GM23248 (cell line): Measurements from ENCODE around the gene MDFIC. TPM values are rescaled to one million over a fixed set of nuclear protein-coding genes. Genes with fewer than 3 reads are reported as not detected.

Source experiments
- DNase-seq: peaks from one replicate; pipeline ENCODE4 v3.0.0-alpha.2; 2015
- H2AFZ ChIP-seq: fragments of 200-600 bp; sonication (generic); 2 replicates; pipeline ENCODE4 v1.6.1; 2016; ENCODE audit warnings: antibody characterized with exemption
- H3F3A ChIP-seq: fragments of 200-600 bp; sonication (generic); 2 replicates; pipeline ENCODE4 v1.6.1; 2016; ENCODE audit warnings: mild to moderate bottlenecking, antibody characterized with exemption, mixed run types; ENCODE audit not compliant: insufficient read depth
- H3K27ac ChIP-seq: fragments of 200-600 bp; sonication (generic); 2 replicates; pipeline ENCODE4 v1.5.1; 2016; ENCODE audit warnings: mild to moderate bottlenecking
- H3K27me3 ChIP-seq: fragments of 200-600 bp; sonication (generic); replicated peaks from 2 replicates; pipeline ENCODE4 v1.6.1; 2016; ENCODE audit warnings: mild to moderate bottlenecking; ENCODE audit not compliant: insufficient read depth
- H3K36me3 ChIP-seq: fragments of 200-600 bp; sonication (generic); 2 replicates; pipeline ENCODE4 v1.6.1; 2016; ENCODE audit warnings: low read depth, mild to moderate bottlenecking
- H3K4me1 ChIP-seq: fragments of 200-600 bp; sonication (generic); 2 replicates; pipeline ENCODE4 v1.6.1; 2016; ENCODE audit warnings: mild to moderate bottlenecking; ENCODE audit not compliant: insufficient read depth
- H3K4me2 ChIP-seq: fragments of 200-600 bp; sonication (generic); one replicate; pipeline ENCODE4 v1.6.1; 2016; ENCODE audit warnings: mild to moderate bottlenecking; ENCODE audit not compliant: unreplicated experiment
- H3K4me3 ChIP-seq: fragments of 200-600 bp; sonication (generic); 2 replicates; pipeline ENCODE4 v1.5.1; 2016; ENCODE audit warnings: mild to moderate bottlenecking
- H3K79me2 ChIP-seq: fragments of 200-600 bp; sonication (generic); 2 replicates; pipeline ENCODE4 v1.6.1; 2016; ENCODE audit warnings: mild to moderate bottlenecking; ENCODE audit not compliant: insufficient read depth
- H3K9ac ChIP-seq: fragments of 200-600 bp; sonication (generic); 2 replicates; pipeline ENCODE4 v1.6.1; 2016; ENCODE audit warnings: mild to moderate bottlenecking
- H3K9me2 ChIP-seq: fragments of 200-600 bp; sonication (generic); 2 replicates; pipeline ENCODE4 v1.6.1; 2016; ENCODE audit warnings: mixed run types, mild to moderate bottlenecking, moderate library complexity; ENCODE audit not compliant: insufficient read depth
- H3K9me3 ChIP-seq: fragments of 200-600 bp; sonication (generic); one replicate; pipeline ENCODE4 v1.6.1; 2017; ENCODE audit warnings: low read depth
- H4K20me1 ChIP-seq: fragments of 200-600 bp; sonication (generic); 2 replicates; pipeline ENCODE4 v1.6.0; 2016; ENCODE audit not compliant: insufficient read depth
- EZH2 ChIP-seq: fragments of 200-600 bp; sonication (generic); IDR thresholded peaks from 2 replicates; pipeline ENCODE4 v1.6.1; 2018; ENCODE audit warnings: antibody characterized with exemption, mild to moderate bottlenecking; ENCODE audit not compliant: insufficient read depth, poor library complexity, severe bottlenecking
- EZH2phosphoT487 ChIP-seq: fragments of 200-600 bp; sonication (generic); IDR thresholded peaks from 2 replicates; pipeline ENCODE4 v1.6.1; 2018; ENCODE audit warnings: antibody characterized with exemption, moderate library complexity, mild to moderate bottlenecking, low read depth; ENCODE audit not compliant: insufficient read depth
- WGBS, 2 experiments: methylation state at CpG; one replicate each; pipeline ENCODE4 v1.1.6; 2015 to 2017; ENCODE audit warnings: low lambda C conversion rate in 2 of 2, low coverage in 1 of 2; ENCODE audit errors: missing lambda C conversion rate in 2 of 2; 5-methylcytosine and 5-hydroxymethylcytosine counted together
- in situ Hi-C: fragments of 300-500 bp; cut with MboI; formaldehyde crosslinking; loops from 2 replicates; pipeline ENCODE4 v1.15.0; 2020
- polyA plus RNA-seq: library from polyadenylated mRNA; unstranded; fragments of >200 nt; fragmentation: Nextera tagmentation; extraction: Ambion mirVana; gene quantifications from 2 replicates; pipeline ENCODE4 v1.2.1, GENCODE V29; 2016
- total RNA-seq: library from RNA; depleted of rRNA; stranded (reverse); fragments of >200 nt; shearing (Covaris generic); gene quantifications from 2 replicates; pipeline ENCODE4 v1.2.3, GENCODE V29; 2014

Gene MDFIC
- total and polyA plus RNA-seq, 2 experiments from 2014 or later, result 23.0 to 50.3 TPM

- H3K9me3 ChIP-seq, result no peaks in the 10 kb centered on the region
- H3F3A ChIP-seq, result peaks cover 32% of the 10 kb centered on the region
- in situ Hi-C loops, result no loop called here
- H3K4me2 ChIP-seq, result no peak overlapping the region
- H4K20me1 ChIP-seq, result no peaks in the 10 kb centered on the region
- H2AFZ ChIP-seq, result no peak overlapping the region
- TF ChIP-seq EZH2phosphoT487 (no peak), EZH2 (no peak)
- DNase-seq, result no peak
- H3K79me2 ChIP-seq, result peaks cover 88% of the 10 kb centered on the region
- WGBS, 2 experiments, result 59 to 61% methylated on average over 3 of the region's 3 CpGs
- H3K4me1 ChIP-seq, result peaks cover 35% of the 10 kb centered on the region
- H3K9ac ChIP-seq, result no peak overlapping the region
- no peak overlapping the region for H3K27ac ChIP-seq
- no peaks in the 10 kb centered on the region for H3K27me3 ChIP-seq
- no peaks in the 10 kb centered on the region for H3K36me3 ChIP-seq
- no peak overlapping the region for H3K4me3 ChIP-seq
- no peaks in the 10 kb centered on the region for H3K9me2 ChIP-seq
Observed at GRCh38 chr7:114940220-114940619, 18.3 kb downstream of the MDFIC start.

- Histone ChIP-seq H3K4me2 (no peak overlapping the region), H3F3A (peaks cover 43% of the 10 kb centered on the region), H2AFZ (no peak overlapping the region), H3K9me2 (no peaks in the 10 kb centered on the region), H3K27ac (no peak overlapping the region), H3K9ac (no peak overlapping the region), H3K9me3 (no peaks in the 10 kb centered on the region), H3K79me2 (peaks cover 85% of the 10 kb centered on the region), H4K20me1 (no peaks in the 10 kb centered on the region), H3K4me3 (no peak overlapping the region), H3K36me3 (0 out of 2 replicates have a peak, but pooled peaks cover under 1% of the 10 kb centered on the region), H3K4me1 (peaks cover 38% of the 10 kb centered on the region), H3K27me3 (no peaks in the 10 kb centered on the region)
- TF ChIP-seq EZH2phosphoT487, result no peak
- no peak for TF ChIP-seq EZH2
- 96 to 99% methylated on average over 5 of the region's 5 CpGs for WGBS, 2 experiments
- in situ Hi-C loops, result no loop called here
- DNase-seq, result no peak
Observed at GRCh38 chr7:114941692-114942091, 19.8 kb downstream of the MDFIC start.

GRCh38 chr7:114942446-114943175 lies 20.7 kb downstream of the MDFIC start:
- Histone ChIP-seq H3K4me3 (no peak overlapping the region), H2AFZ (no peak overlapping the region), H3K79me2 (peaks cover 85% of the 10 kb centered on the region), H4K20me1 (no peaks in the 10 kb centered on the region), H3K27me3 (no peaks in the 10 kb centered on the region), H3K36me3 (0 out of 2 replicates have a peak, but pooled peaks cover 4% of the 10 kb centered on the region), H3K4me1 (peaks cover 38% of the 10 kb centered on the region), H3K9me3 (no peaks in the 10 kb centered on the region), H3F3A (peaks cover 43% of the 10 kb centered on the region), H3K9ac (no peak overlapping the region), H3K27ac (no peak overlapping the region), H3K4me2 (no peak overlapping the region), H3K9me2 (no peaks in the 10 kb centered on the region)
- no peak for TF ChIP-seq EZH2
- DNase-seq, result no peak
- in situ Hi-C loops, result no loop called here
- whole genome bisulfite sequencing, 2 experiments, result 85 to 88% methylated on average over 9 of the region's 9 CpGs

GRCh38 chr7:114943530-114943929 lies 21.6 kb downstream of the MDFIC start:
- Histone ChIP-seq H3K9me2 (no peaks in the 10 kb centered on the region), H3K4me1 (peaks cover 38% of the 10 kb centered on the region), H3K79me2 (peaks cover 85% of the 10 kb centered on the region), H3K36me3 (0 out of 2 replicates have a peak, but pooled peaks cover 4% of the 10 kb centered on the region), H3K4me2 (peak overlapping the region; percentile 90), H3K9ac (peak overlapping the region; percentile 77; the same call in 1 of the 2 replicates), H3F3A (peaks cover 41% of the 10 kb centered on the region), H2AFZ (no peak overlapping the region), H3K27me3 (no peaks in the 10 kb centered on the region), H3K9me3 (no peaks in the 10 kb centered on the region), H3K4me3 (no peak overlapping the region), H4K20me1 (no peaks in the 10 kb centered on the region), H3K27ac (peak overlapping the region; percentile 90)
- in situ Hi-C loops, result no loop called here
- 90 to 98% methylated on average over 1 of the region's 1 CpG for WGBS, 2 experiments
- no peak for DNase-seq
- TF ChIP-seq EZH2 (no peak), EZH2phosphoT487 (no peak)
